ENCODE measurements around the gene IQGAP1.

IQGAP1 gene

GRCh38 chr15:90441027-90441426, 53.0 kb downstream of the IQGAP1 start:
- no peak for DNase-seq

GRCh38 chr15:90442423-90442822, 54.4 kb downstream of the IQGAP1 start:
- no peak for DNase-seq

- DNase-seq: no peak
Observed at GRCh38 chr15:90449206-90449735, 61.2 kb downstream of the IQGAP1 start.

GRCh38 chr15:90451053-90451850, 63.2 kb downstream of the IQGAP1 start:
- DNase-seq: no peak

GRCh38 chr15:90456236-90456635, 68.2 kb downstream of the IQGAP1 start:
- no peak for DNase-seq

GRCh38 chr15:90458061-90458460, 70.0 kb downstream of the IQGAP1 start:
- DNase-seq: no peak

GRCh38 chr15:90459368-90459767, 71.3 kb downstream of the IQGAP1 start:
- DNase-seq: no peak

- no peak for DNase-seq
Observed at GRCh38 chr15:90460142-90460824, 72.2 kb downstream of the IQGAP1 start.

GRCh38 chr15:90463381-90463780, 75.3 kb downstream of the IQGAP1 start:
- peak; percentile 37 for DNase-seq

- no peak for DNase-seq
Observed at GRCh38 chr15:90465140-90465929, 77.3 kb downstream of the IQGAP1 start.

GRCh38 chr15:90465930-90466567, 78.0 kb downstream of the IQGAP1 start:
- DNase-seq: peak; percentile 12

- no peak for DNase-seq
Observed at GRCh38 chr15:90469723-90470122, 81.7 kb downstream of the IQGAP1 start.

- no peak for DNase-seq
Observed at GRCh38 chr15:90470453-90470852, 82.4 kb downstream of the IQGAP1 start.

GRCh38 chr15:90471126-90471525, 83.1 kb downstream of the IQGAP1 start:
- DNase-seq: no peak

GRCh38 chr15:90471769-90472168, 83.7 kb downstream of the IQGAP1 start:
- no peak for DNase-seq

GRCh38 chr15:90478846-90479481, 90.9 kb downstream of the IQGAP1 start:
- DNase-seq: no peak

GRCh38 chr15:90479656-90480055, 91.6 kb downstream of the IQGAP1 start:
- no peak for DNase-seq

GRCh38 chr15:90481023-90481422, 93.0 kb downstream of the IQGAP1 start:
- no peak for DNase-seq

- DNase-seq: peak; percentile 25
Observed at GRCh38 chr15:90482124-90483011, 94.3 kb downstream of the IQGAP1 start.

GRCh38 chr15:90483012-90483307, 94.9 kb downstream of the IQGAP1 start:
- no peak for DNase-seq

- no peak for DNase-seq
Observed at GRCh38 chr15:90483637-90484036, 95.6 kb downstream of the IQGAP1 start.

Measured in kidney glomerular epithelial cell (primary cell).